K562 (cell line): ENCODE measurements around the gene NAT9. TPM values are rescaled to one million over a fixed set of nuclear protein-coding genes. Genes with fewer than 3 reads are reported as not detected.

Experiments used
- ELF2 ChIP-seq: fragments of 250-450 bp; sonication (Bioruptor Pico); IDR thresholded peaks from 2 replicates; pipeline ENCODE4 v1.5.0; 2021; ENCODE audit warnings: mild to moderate bottlenecking
- FOXO4 ChIP-seq: fragments of 450-650 bp; formaldehyde crosslinking; IDR thresholded peaks from 2 replicates; pipeline ENCODE4 v1.4.0; 2020; ENCODE audit warnings: mild to moderate bottlenecking, moderate library complexity
- IFI16 ChIP-seq: fragments of 250-450 bp; sonication (Bioruptor Pico); IDR thresholded peaks from 2 replicates; pipeline ENCODE4 v2.1.2; 2022; ENCODE audit warnings: mild to moderate bottlenecking, inconsistent platforms
- RAD21 ChIP-seq, 2 experiments: fragments of 250-450 bp in 1 of 2; fragments of 450-650 bp in 1 of 2; sonication (Bioruptor Pico) in 1 of 2; formaldehyde crosslinking in 1 of 2; IDR thresholded peaks in 1 of 2; conservative IDR thresholded peaks in 1 of 2; 2 replicates each; pipeline versions ENCODE4 v1.4.0 to v1.8.0; 2020 to 2022; ENCODE audit warnings: mild to moderate bottlenecking in 2 of 2, moderate library complexity in 1 of 2
- TRIM25 ChIP-seq: fragments of 450-650 bp; IDR thresholded peaks from 2 replicates; pipeline ENCODE4 v1.7.0; 2016; ENCODE audit warnings: borderline replicate concordance
- ZBTB49 ChIP-seq: sonication (generic); formaldehyde crosslinking; IDR thresholded peaks from 2 replicates; pipeline ENCODE4 v1.8.0; 2022; ENCODE audit warnings: missing genetic modification reagents, mild to moderate bottlenecking, borderline replicate concordance
- ZNF639 ChIP-seq, 2 experiments: fragments of 200-800 bp in 1 of 2; sonication (Bioruptor generic) in 1 of 2; sonication (generic) in 1 of 2; formaldehyde crosslinking in 1 of 2; IDR thresholded peaks in 1 of 2; conservative IDR thresholded peaks in 1 of 2; 2 replicates each; pipeline versions ENCODE4 v1.5.0 to v1.6.1; 2016 to 2020; ENCODE audit warnings: missing compliant biosample characterization in 1 of 2, missing genetic modification characterization in 1 of 2, missing genetic modification reagents in 1 of 2
- polyA plus RNA-seq, 8 experiments: library from polyadenylated mRNA; depleted of rRNA in 4 of 8; stranded (reverse) in 5 of 8; unstranded in 3 of 8; fragments of >200 nt; fragmentation: Nextera tagmentation in 2 of 8; fragmentation: Illumina TruSeq in 1 of 8; extraction: Ambion mirVana in 2 of 8; extraction: Trizol in 1 of 8; gene quantifications; 2 replicates each; pipeline versions ENCODE4 v1.2.1 to v1.2.3, GENCODE V29; 2011 to 2014; ENCODE audit warnings: inconsistent platforms in 1 of 8, missing spikeins in 1 of 8
- total RNA-seq, 7 experiments: library from RNA; depleted of rRNA in 6 of 7; stranded (reverse); fragments of >200 nt in 6 of 7; fragmentation: Illumina TruSeq in 2 of 7; extraction: Trizol in 2 of 7; gene quantifications; 2 replicates each; pipeline versions ENCODE4 v1.2.1 to v1.2.3, GENCODE V29; 2011 to 2021; ENCODE audit warnings: low replicate concordance in 1 of 7

The NAT9 gene
- total and polyA plus RNA-seq, 9 of the 15 experiments (the other 6 are each of a cell fraction or from before 2014, with no cell fraction given): 4.2 to 63.6 (median 40.8) TPM

GRCh38 chr17:74815550-74816370, 39.6 kb upstream of the NAT9 start (continued):
- TF ChIP-seq TRIM25: no peak
- TF ChIP-seq IFI16 (CRISPR knock-in tag): no peak
- no peak for TF ChIP-seq FOXO4 (CRISPR knock-in tag)
- TF ChIP-seq RAD21 (CRISPR knock-in tag; conservative IDR thresholded peaks at IDR 0.05 in 1 of 2, IDR thresholded peaks at IDR 0.05 in 1 of 2): peak in 1 of 2 experiments; percentile 30; a peak in 1 of 4 replicates
- no peak for TF ChIP-seq ZNF639 (CRISPR knock-in tag; conservative IDR thresholded peaks at IDR 0.05 in 1 of 2, IDR thresholded peaks at IDR 0.05 in 1 of 2)
- TF ChIP-seq ELF2 (CRISPR knock-in tag): no peak
- no peak for TF ChIP-seq ZBTB49 (CRISPR knock-in tag)
